Stromal cell of bone marrow (primary cell): Measurements from ENCODE around the gene TRIM65.

Experiments used
- DNase-seq: peaks from one replicate; pipeline ENCODE4 v3.0.0-alpha.2; 2012; ENCODE audit warnings: low read depth

The TRIM65 gene, protein sequence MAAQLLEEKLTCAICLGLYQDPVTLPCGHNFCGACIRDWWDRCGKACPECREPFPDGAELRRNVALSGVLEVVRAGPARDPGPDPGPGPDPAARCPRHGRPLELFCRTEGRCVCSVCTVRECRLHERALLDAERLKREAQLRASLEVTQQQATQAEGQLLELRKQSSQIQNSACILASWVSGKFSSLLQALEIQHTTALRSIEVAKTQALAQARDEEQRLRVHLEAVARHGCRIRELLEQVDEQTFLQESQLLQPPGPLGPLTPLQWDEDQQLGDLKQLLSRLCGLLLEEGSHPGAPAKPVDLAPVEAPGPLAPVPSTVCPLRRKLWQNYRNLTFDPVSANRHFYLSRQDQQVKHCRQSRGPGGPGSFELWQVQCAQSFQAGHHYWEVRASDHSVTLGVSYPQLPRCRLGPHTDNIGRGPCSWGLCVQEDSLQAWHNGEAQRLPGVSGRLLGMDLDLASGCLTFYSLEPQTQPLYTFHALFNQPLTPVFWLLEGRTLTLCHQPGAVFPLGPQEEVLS

GRCh38 chr17:75896415-75897159 is at the start of gene TRIM65:
Gene TRIM65 (minus strand): TSS chr17:75896951. CDS start chr17:75896937, 14 bp downstream.
- no peak for DNase-seq

- DNase-seq: no peak
Measured at GRCh38 chr17:75945211-75945610, 48.5 kb upstream of the TRIM65 start.

- no peak for DNase-seq
Measured at GRCh38 chr17:75943491-75943890, 46.7 kb upstream of the TRIM65 start.

DNA sequence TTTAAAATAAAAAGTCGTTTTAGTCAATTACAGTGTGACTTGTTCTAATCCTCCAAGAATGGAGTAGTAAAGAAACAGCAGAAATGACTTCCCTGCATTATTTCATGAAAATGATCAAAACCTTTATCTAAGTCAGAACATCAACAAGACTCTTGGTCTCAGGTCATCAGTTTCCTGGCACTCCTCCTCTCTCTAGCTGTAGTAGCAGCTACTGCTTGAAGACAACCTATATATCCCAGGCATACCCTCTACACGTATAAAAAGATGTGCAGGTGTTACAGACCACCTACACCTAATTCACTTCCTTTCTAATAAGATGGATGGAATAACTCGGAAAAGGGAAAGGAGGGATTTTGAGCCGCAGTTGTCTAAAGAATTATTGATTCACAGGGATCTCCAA is 45.7 kb upstream of the TRIM65 start:
- no peak for DNase-seq

DNA sequence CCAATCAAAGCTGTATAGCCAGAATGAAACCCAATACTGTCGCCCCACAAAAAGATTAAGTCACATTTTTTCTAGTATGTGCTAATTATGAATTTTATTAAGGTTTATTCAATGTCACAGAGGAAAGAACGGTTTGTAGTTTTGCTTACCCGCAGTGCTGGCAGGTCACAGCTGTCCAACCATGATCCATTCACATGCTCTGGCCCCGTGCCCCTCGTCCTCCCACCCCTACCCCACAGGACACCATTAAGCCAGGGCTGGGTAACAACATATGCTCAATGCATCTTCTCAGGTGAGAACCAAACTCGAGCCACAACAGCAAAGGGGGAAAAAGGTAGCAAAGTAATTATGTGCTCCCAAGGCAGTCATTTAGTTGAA is 44.7 kb upstream of the TRIM65 start:
- no peak for DNase-seq

DNA sequence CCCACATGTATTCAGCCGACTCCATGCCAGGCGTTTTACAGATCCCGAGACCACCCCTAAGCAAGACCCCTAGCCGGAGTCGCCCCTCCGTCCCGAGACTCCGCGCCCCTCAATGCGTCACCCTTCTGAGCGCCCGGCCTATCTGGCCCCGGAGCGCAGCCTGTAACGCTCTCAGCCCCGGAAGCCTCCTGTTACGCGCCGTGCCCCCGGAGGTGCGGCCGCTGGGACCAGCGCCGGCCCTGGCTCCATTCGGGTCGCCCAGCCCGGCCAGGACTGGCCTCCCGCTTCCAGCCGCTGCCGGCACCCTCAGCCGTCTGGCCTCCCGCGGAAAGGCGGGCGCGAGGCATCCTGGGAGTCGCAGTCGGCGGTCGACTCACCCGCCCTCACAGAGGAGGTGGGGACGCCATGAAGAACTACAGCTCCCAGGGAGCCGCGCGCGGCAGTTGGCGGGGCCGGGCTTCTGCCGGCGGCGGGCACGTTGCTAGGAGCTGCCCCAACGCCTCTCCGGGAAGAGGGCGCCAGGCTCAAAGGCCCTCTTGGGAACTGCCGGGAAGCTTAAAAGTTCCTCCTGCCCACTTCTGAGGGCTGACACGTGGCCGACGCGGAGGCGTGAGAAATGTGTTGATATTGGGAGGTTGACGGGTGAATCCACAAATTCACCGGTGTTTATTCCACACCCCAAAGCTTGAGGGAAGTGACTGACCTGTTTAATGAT is 44.1 kb upstream of the TRIM65 start, which contains the start of gene FBF1:
TSS of gene FBF1 (minus strand) at position 316 of the 715 bp plus-strand sequence. CDS start 2,893 bp downstream, outside the sequence.
- DNase-seq: peak; percentile 92

DNA sequence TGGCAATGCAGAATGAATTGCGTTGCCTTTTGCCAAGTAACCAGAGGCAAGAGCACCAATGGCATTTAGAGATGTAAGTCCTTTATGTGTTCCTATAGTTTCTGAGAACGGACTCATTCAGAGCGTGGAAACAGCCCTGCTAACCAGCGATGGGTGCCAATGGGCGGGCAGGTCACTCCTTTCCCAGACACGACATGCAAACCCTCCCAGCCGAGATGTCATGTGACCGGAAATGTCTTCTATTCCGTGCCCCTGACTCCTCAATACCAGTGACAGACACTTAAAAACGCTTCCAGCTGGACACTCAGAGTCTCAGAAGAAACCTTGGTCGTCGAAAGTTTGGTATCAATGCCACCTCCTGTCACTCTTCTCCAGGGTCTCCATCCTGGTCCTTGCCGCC is 40.9 kb upstream of the TRIM65 start:
- no peak for DNase-seq

GRCh38 chr17:75933808-75934207 is 37.1 kb upstream of the TRIM65 start:
- DNase-seq: no peak

- no peak for DNase-seq
Measured at GRCh38 chr17:75932852-75933251, 36.1 kb upstream of the TRIM65 start.

GRCh38 chr17:75931062-75931461 is 34.3 kb upstream of the TRIM65 start:
- no peak for DNase-seq

GRCh38 chr17:75927286-75927922 is 30.7 kb upstream of the TRIM65 start:
- DNase-seq: no peak

GRCh38 chr17:75926456-75926855 is 29.7 kb upstream of the TRIM65 start:
- no peak for DNase-seq

GRCh38 chr17:75925912-75926311 is 29.2 kb upstream of the TRIM65 start:
- no peak for DNase-seq

DNA sequence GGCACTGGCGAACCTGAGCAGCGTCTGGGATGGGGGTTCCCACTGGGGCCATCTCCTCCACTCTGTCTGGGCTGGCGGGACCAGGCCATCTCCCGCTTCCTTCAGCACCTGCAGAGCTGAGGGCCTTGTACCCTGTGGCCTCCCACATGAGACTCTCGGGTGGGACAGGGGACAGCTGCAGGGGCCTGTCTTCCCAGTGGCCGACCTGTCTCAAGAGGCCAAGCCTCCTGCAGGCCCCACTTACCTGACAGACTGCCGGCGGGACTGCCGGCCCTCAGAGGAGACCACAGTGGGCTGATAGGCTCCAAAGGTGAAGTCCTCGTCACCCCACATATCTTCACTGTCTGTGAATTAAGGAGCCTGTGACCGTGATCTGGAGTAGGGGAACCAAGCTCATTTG is 28.4 kb upstream of the TRIM65 start:
- DNase-seq: no peak

- DNase-seq: no peak
Measured at GRCh38 chr17:75922963-75923874, 26.5 kb upstream of the TRIM65 start.

DNA sequence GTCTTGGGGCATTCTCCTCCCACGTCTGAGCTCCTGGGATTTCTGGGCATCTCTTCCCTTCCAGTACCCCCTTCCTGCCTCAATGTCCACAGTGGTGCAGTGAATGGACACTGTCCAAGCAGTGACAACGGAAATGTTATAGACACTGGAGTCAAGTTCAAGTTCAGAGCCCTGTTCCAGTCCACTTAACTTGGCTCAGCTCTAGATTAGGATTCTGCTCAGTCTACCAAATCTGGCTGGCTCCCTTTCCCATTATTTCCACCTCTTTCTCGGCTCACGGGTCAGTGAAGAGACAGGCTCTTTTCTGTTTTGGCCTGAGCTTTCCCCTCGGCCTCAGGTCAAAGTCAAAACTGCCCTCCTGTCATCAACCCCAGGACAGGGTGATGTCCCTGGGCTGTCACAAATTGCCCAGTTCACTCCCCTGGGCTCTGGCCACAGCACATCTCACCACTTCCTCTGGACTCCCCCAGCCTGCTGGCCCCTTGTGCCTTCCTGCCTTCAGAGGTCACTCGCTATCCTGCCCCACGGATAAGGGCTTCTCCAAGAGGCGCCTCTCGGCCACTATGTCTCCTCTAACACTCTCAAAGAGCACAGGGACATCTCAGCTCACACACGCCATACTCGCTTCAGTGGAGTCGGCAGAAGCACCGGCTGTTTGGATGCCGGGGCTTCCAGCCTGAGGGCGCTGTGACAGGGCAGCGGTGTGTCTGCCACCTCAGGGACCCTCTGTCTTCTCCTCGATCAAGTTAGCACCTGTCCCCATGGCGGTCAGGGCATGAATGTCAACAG is 25.6 kb upstream of the TRIM65 start:
- DNase-seq: no peak

- DNase-seq: no peak
Measured at GRCh38 chr17:75921596-75921995, 24.8 kb upstream of the TRIM65 start.

- no peak for DNase-seq
Measured at GRCh38 chr17:75920045-75920560, 23.4 kb upstream of the TRIM65 start.

GRCh38 chr17:75919611-75920010 is 22.9 kb upstream of the TRIM65 start:
- DNase-seq: no peak
